Dermis blood vessel endothelial cell (primary cell): ENCODE data around the gene NME7. TPM values are rescaled to one million over a fixed set of nuclear protein-coding genes. Genes with fewer than 3 reads are reported as not detected.
"Not testable (repeated sequence)": the region's sequence is repeated elsewhere in the genome, so short reads cannot be mapped to it uniquely, and the experiment has no call there.

Experiments used
- DNase-seq: peaks from one replicate; pipeline ENCODE4 v3.0.0; 2010
- total RNA-seq: library from RNA; depleted of rRNA; stranded (reverse); fragments of >200 nt; gene quantifications from 2 replicates; pipeline ENCODE4 v1.2.3, GENCODE V29; 2014

NME7 gene
- total RNA-seq, 1 donor from 2014 or later = 18.0 TPM

- DNase-seq = no peak
These were observed 66.7 kb downstream of the NME7 start for GRCh38 chr1:169300854-169301253.

- DNase-seq = no peak
These were observed 69.2 kb downstream of the NME7 start for GRCh38 chr1:169298441-169298840.

GRCh38 chr1:169295846-169296245 lies 71.8 kb downstream of the NME7 start:
- DNase-seq = no peak

GRCh38 chr1:169295425-169295824 lies 72.2 kb downstream of the NME7 start:
- no peak for DNase-seq

GRCh38 chr1:169289016-169289415 lies 78.6 kb downstream of the NME7 start:
- no peak for DNase-seq

GRCh38 chr1:169288011-169288414 lies 79.6 kb downstream of the NME7 start:
- DNase-seq = peak; percentile 28

GRCh38 chr1:169287280-169287679 lies 80.3 kb downstream of the NME7 start:
- no peak for DNase-seq

- DNase-seq = not testable (repeated sequence)
These were observed 86.0 kb downstream of the NME7 start for GRCh38 chr1:169281562-169281961.

- no peak for DNase-seq
These were observed 96.5 kb downstream of the NME7 start for GRCh38 chr1:169271098-169271497.

GRCh38 chr1:169266133-169266532 lies 101.5 kb downstream of the NME7 start:
- DNase-seq = no peak

- no peak for DNase-seq
These were observed 104.5 kb downstream of the NME7 start for GRCh38 chr1:169263059-169263458.

- DNase-seq = no peak
These were observed 105.7 kb downstream of the NME7 start for GRCh38 chr1:169261884-169262283.

- DNase-seq = no peak
These were observed 107.0 kb downstream of the NME7 start for GRCh38 chr1:169260478-169261151.

- DNase-seq = no peak
These were observed 107.8 kb downstream of the NME7 start for GRCh38 chr1:169259816-169260215.

- DNase-seq = no peak
These were observed 116.8 kb downstream of the NME7 start for GRCh38 chr1:169250795-169251194.

GRCh38 chr1:169250022-169250421 lies 117.6 kb downstream of the NME7 start:
- DNase-seq = peak; percentile 49

GRCh38 chr1:169249611-169250010 lies 118.0 kb downstream of the NME7 start:
- DNase-seq = no peak

- no peak for DNase-seq
These were observed 121.9 kb downstream of the NME7 start for GRCh38 chr1:169245706-169246105.

- DNase-seq = peak; percentile 51
These were observed 127.0 kb downstream of the NME7 start for GRCh38 chr1:169240449-169241232.

GRCh38 chr1:169236880-169237279 lies 130.7 kb downstream of the NME7 start:
- no peak for DNase-seq

GRCh38 chr1:169236143-169236542 lies 131.5 kb downstream of the NME7 start:
- peak; percentile 10 for DNase-seq

GRCh38 chr1:169235568-169235967 lies 132.0 kb downstream of the NME7 start:
- DNase-seq = peak; percentile 56

- no peak for DNase-seq
These were observed 132.8 kb downstream of the NME7 start for GRCh38 chr1:169234780-169235179.

- no peak for DNase-seq
These were observed 150.0 kb downstream of the NME7 start for GRCh38 chr1:169217636-169218035.
